ENCODE data around the gene ZNF445.

GRCh38 chr3:44521721-44522120, 44.3 kb upstream of the ZNF445 start:
- no peak for TF ChIP-seq CTCF (IDR thresholded peaks at IDR 0.05; ENCODE audit: extremely low read depth in 1 of 2, insufficient read depth in 1 of 2, low read depth in 1 of 2, low read length in 2 of 2)
- TF ChIP-seq POLR2A (IDR thresholded peaks at IDR 0.05; ENCODE audit: low read depth, low read length): no peak
- no peak for TF ChIP-seq EZH2 (IDR thresholded peaks at IDR 0.05; ENCODE audit: borderline replicate concordance, low read depth, low read length, severe bottlenecking)

Data from endothelial cell of umbilical vein (primary cell).